T-helper 17 cell (primary cell): ENCODE data around the gene KIRREL3. TPM values are rescaled to one million over a fixed set of nuclear protein-coding genes. Genes with fewer than 3 reads are reported as not detected.

ENCODE experiments used
- ATAC-seq: fragments of 150-1000 bp; cut with Tn5 transposase; 2 replicates; pipeline ENCODE4 v1.10.0; 2021; ENCODE audit warnings: mild to moderate bottlenecking, moderate library complexity
- DNase-seq, 3 donors: peaks; one replicate each; pipeline versions ENCODE4 v3.0.0 to v3.0.0-alpha.2; 2020 to 2021
- H3K9me3 ChIP-seq: one replicate; pipeline ENCODE4 v1.7.0; 2013; ENCODE audit warnings: low read length, mild to moderate bottlenecking; ENCODE audit not compliant: control insufficient read depth, poor library complexity, severe bottlenecking
- H3K27ac Mint-ChIP-seq: one replicate; pipeline ENCODE4 v1.8.0; 2022; ENCODE audit warnings: mild to moderate bottlenecking, moderate library complexity, mixed read lengths
- H3K27me3 Mint-ChIP-seq: one replicate; pipeline ENCODE4 v1.8.0; 2022; ENCODE audit warnings: mixed read lengths
- H3K36me3 Mint-ChIP-seq: one replicate; pipeline ENCODE4 v1.8.0; 2022; ENCODE audit warnings: low read depth, mixed read lengths
- H3K4me1 Mint-ChIP-seq: one replicate; pipeline ENCODE4 v1.8.0; 2022; ENCODE audit warnings: mild to moderate bottlenecking, mixed read lengths
- H3K4me3 Mint-ChIP-seq: one replicate; pipeline ENCODE4 v1.8.0; 2022; ENCODE audit warnings: mild to moderate bottlenecking, moderate library complexity, mixed read lengths
- total RNA-seq, 4 donors: library from RNA in 2 of 4; stranded (reverse) in 2 of 4; gene quantifications; one replicate each; pipeline ENCODE4 v1.2.3 and lab custom pipeline; 2022 to 2026

KIRREL3 gene
- total RNA-seq, 2 donors from 2014 or later: not detected

DNA sequence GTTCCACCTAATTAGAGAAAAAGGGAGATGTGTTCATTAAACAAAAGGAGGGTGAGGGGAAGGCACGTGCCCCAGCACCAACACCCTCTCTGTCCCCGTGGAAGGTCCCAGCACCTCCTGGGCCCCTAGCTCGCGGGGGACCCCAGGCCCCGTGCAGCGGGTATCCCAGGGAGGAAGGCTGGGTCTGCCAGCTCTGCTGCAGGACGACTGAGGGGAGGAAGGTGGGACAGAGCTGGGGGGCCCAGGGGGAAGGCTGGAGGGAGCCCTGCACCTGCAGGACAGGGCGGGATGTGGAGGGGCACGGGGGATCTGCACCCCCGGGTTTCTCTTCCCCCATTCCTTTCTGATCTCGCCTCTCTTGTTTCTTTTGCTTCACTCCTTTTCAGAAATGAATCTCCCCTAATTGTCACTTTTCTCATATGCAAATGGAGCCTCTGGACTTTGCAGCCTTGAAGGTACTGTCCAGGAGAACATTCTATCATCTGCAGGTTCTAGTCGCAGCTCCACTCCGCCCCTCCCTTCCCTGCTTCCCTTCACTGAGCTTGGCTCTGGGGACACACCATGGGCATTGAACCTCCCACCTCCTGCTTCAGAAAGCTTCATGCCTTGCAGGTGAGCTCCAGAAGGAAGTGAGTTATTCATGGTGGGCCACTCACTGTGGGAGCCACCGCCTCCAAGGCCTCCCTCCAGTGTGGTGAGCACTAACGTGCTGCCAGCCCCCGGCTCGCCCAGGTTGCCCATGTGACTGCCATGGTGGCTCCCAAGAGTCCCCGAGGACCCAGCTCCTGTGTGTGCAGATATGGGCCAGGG lies 534.1 kb downstream of the KIRREL3 start:
- ATAC-seq (no peak), DNase-seq (no peak)
- no peaks in the 10 kb centered on the region for H3K9me3 ChIP-seq
- Mint-ChIP-seq H3K4me3 (peak overlapping the region; percentile 7), H3K27me3 (peaks cover 23% of the 10 kb centered on the region), H3K36me3 (no peaks in the 10 kb centered on the region), H3K27ac (no peak overlapping the region), H3K4me1 (peaks cover 5% of the 10 kb centered on the region)

GRCh38 chr11:126465573-126466188 lies 534.9 kb downstream of the KIRREL3 start:
- no peak overlapping the region for H3K27ac Mint-ChIP-seq
- peaks cover 5% of the 10 kb centered on the region for H3K4me1 Mint-ChIP-seq
- H3K4me3 Mint-ChIP-seq: peak overlapping the region; percentile 25
- H3K27me3 Mint-ChIP-seq: peaks cover 23% of the 10 kb centered on the region
- no peaks in the 10 kb centered on the region for H3K9me3 ChIP-seq
- no peaks in the 10 kb centered on the region for H3K36me3 Mint-ChIP-seq
- peak; percentile 30 for ATAC-seq
- no peak for DNase-seq

DNA sequence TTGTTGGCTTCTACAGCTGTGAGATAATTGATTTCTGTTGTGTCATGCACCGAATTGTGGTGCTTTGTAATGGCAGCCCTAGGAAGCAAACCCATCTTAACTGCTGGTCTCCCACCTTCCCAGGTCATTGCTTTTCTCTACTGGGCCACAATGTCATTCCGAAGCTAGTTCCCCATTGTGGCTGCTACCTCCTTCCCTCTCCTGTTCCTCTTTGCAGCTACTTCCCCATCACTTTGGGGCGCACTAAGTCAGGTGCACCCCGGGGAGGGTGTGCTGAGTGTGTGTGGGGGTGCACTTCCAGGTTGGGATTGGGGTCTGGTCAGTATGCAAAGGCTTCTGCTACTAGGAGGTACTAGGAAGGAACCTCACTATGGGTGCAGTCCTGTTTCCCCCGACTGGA lies 535.8 kb downstream of the KIRREL3 start:
- ATAC-seq: no peak
- no peak overlapping the region for H3K27ac Mint-ChIP-seq
- no peak for DNase-seq

GRCh38 chr11:126462422-126462821 lies 538.1 kb downstream of the KIRREL3 start:
- Mint-ChIP-seq H3K27me3 (peaks cover 36% of the 10 kb centered on the region), H3K4me3 (no peak overlapping the region), H3K27ac (no peak overlapping the region), H3K4me1 (peaks cover 7% of the 10 kb centered on the region), H3K36me3 (no peaks in the 10 kb centered on the region)
- no peaks in the 10 kb centered on the region for H3K9me3 ChIP-seq
- DNase-seq: no peak
- ATAC-seq: no peak

More for the DNA sequence above, 535.8 kb downstream of the KIRREL3 start:
- H3K9me3 ChIP-seq: no peaks in the 10 kb centered on the region
- Mint-ChIP-seq H3K4me3 (peak overlapping the region; percentile 3), H3K4me1 (peaks cover 5% of the 10 kb centered on the region), H3K36me3 (no peaks in the 10 kb centered on the region), H3K27me3 (peaks cover 28% of the 10 kb centered on the region)

DNA sequence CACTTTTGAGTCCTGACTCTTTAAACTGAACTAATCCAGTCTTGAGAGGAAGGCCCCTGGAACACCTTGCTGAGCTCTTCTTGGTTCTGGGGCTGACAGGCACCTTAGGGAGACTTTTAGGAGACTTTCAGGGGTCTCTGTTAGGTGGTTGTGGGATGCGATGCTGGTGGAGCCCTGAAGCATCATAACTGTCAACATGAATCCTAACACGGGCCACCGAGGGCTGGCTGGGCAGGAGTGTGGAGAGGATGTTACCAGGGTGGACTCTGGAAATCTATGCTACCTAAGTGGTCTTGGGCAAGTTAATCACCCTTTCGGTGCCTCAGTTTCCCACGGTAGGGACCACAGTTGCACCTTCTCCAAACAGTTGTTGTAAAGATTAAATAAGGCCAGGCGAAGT lies 538.6 kb downstream of the KIRREL3 start:
- no peaks in the 10 kb centered on the region for H3K9me3 ChIP-seq
- H3K4me3 Mint-ChIP-seq: no peak overlapping the region
- no peaks in the 10 kb centered on the region for H3K36me3 Mint-ChIP-seq
- no peak overlapping the region for H3K27ac Mint-ChIP-seq
- H3K4me1 Mint-ChIP-seq: peaks cover 7% of the 10 kb centered on the region
- no peak for ATAC-seq
- DNase-seq: no peak
- H3K27me3 Mint-ChIP-seq: peaks cover 36% of the 10 kb centered on the region

- no peaks in the 10 kb centered on the region for H3K9me3 ChIP-seq
- DNase-seq (no peak), ATAC-seq (no peak)
- Mint-ChIP-seq H3K36me3 (no peaks in the 10 kb centered on the region), H3K27me3 (peaks cover 28% of the 10 kb centered on the region), H3K4me1 (peaks cover 6% of the 10 kb centered on the region), H3K27ac (no peak overlapping the region), H3K4me3 (no peak overlapping the region)
Observed at GRCh38 chr11:126461096-126461440, 539.5 kb downstream of the KIRREL3 start.

DNA sequence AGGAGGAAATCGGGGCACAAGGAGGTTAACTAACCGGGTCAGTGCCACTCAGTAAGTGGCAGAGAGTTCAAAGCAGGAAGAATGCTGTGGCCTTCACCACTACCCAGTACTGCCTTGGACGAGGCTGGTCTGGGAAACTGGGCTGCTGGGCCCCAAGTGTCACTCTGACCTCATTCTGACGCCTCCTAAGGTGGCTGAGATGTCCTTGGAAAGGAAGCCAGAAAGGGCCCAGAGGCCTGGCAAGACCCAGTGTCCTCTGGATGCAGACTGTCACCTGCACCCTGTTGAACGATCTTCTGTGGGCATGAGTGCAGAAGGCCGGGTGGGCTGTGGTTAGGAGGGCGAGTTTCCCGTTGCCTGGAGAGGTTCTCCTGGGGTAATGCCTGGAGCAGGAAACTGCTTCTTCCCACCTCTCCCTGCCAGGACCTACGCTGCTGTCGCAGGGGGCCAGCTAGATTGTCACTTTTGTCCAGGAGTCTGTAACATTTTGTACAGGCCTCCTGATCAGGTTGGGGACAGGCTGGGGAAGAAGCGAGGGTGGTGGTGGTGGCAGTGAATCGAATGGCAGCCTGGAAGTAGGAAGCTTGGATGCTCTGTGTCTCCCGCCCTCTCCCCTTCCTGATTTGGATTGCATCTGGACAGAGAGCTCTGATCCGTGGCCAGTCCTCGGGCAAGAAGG lies 540.0 kb downstream of the KIRREL3 start:
- Mint-ChIP-seq H3K27ac (no peak overlapping the region), H3K27me3 (peaks cover 23% of the 10 kb centered on the region), H3K4me1 (peaks cover 2% of the 10 kb centered on the region), H3K36me3 (no peaks in the 10 kb centered on the region), H3K4me3 (no peak overlapping the region)
- no peak for DNase-seq
- no peaks in the 10 kb centered on the region for H3K9me3 ChIP-seq
- no peak for ATAC-seq

DNA sequence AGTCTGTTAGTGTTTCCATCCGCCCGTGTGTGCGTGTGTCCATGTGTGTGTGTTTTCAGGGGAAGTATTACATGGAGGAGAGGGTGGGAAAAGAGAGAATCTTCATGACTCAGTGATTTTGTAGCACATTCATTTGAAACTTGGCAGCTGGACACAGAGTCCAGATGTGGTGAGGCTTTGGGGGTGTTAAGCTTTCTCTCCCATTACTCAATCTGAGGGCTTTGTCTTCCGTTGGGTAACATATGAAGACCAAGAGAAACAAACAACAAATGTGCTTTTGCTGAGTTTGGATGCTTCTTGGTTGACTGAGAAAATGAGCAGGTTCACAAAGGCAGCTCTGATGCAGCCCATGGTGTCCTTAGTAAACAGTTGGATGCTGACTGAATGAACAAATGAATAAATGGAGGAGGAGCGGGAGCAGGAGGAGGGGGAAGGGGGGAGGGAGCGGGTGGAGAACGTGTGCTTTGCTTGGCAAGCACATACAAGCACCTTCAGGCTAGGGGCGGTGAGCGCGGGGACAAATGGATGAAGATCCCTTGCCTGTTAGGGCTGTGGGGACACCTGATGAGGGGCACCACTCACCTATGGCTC lies 540.8 kb downstream of the KIRREL3 start:
- H3K4me1 Mint-ChIP-seq: peaks cover 2% of the 10 kb centered on the region
- H3K27ac Mint-ChIP-seq: no peak overlapping the region
- peaks cover 24% of the 10 kb centered on the region for H3K27me3 Mint-ChIP-seq
- no peaks in the 10 kb centered on the region for H3K9me3 ChIP-seq
- no peak overlapping the region for H3K4me3 Mint-ChIP-seq
- ATAC-seq (no peak), DNase-seq (no peak)
- H3K36me3 Mint-ChIP-seq: no peaks in the 10 kb centered on the region

GRCh38 chr11:126457817-126458216 lies 542.8 kb downstream of the KIRREL3 start:
- no peaks in the 10 kb centered on the region for H3K9me3 ChIP-seq
- DNase-seq (no peak), ATAC-seq (no peak)
- Mint-ChIP-seq H3K4me1 (peaks cover 2% of the 10 kb centered on the region), H3K27ac (no peak overlapping the region), H3K4me3 (no peak overlapping the region), H3K36me3 (no peaks in the 10 kb centered on the region), H3K27me3 (peaks cover 18% of the 10 kb centered on the region)

DNA sequence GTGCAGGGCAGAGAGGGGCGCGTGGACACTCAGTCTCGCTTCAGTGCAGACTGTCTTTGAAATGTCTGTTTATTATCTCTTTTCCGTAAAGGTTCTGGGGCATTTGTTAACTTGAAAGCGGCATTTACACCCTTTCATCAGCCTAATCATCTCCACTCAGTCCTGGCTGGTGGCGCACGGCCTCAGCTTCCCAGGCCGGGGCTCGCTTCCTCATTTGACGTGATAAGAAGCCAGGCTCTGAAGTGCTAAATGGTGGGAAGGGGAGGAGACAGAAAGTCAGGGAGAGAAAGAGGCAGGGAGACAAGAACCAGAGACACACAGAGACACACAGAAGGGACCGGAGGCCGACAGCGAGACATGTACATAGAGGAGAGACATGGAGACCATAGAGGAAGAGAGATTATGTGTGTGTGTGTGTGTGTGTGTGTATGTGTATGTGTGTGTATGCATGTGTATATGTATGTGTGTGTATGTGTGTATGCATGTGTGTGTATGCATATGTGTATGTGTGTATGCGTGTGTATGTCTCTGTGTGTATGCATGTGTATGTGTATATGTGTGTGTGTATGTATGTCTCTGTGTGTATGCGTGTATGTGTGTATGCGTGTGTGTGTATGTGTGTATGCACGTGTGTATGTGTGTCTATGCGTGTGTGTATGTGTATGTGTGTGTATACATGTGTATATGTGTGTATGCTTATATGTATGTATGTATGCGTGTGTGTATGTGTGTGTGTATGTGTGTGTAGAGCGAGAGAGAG lies 543.6 kb downstream of the KIRREL3 start:
- Mint-ChIP-seq H3K27ac (no peak overlapping the region), H3K36me3 (no peaks in the 10 kb centered on the region), H3K4me3 (no peak overlapping the region), H3K27me3 (peaks cover 18% of the 10 kb centered on the region), H3K4me1 (peaks cover 2% of the 10 kb centered on the region)
- DNase-seq: no peak
- ATAC-seq: no peak
- no peaks in the 10 kb centered on the region for H3K9me3 ChIP-seq

DNA sequence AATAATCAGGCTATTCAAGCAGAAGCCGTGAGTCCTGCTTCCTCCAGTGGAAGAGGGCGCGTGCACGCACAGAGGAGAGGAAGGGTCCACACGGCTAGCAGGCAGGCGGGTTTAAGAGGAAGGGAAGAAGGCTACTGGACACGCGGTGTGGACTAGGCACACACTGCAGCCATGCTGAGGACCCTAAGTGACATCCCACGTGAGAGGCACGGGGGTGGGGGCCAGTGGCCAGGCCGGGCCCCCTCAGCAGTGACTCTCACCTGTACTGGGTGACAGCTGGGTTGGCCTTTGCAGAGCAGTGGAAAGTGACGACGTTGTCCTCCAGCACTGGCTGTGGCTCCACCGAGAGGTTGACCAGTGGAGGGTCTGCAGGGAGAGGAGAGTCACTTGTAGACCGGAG lies 544.5 kb downstream of the KIRREL3 start:
- H3K4me3 Mint-ChIP-seq: no peak overlapping the region
- H3K36me3 Mint-ChIP-seq: no peaks in the 10 kb centered on the region
- peaks cover 2% of the 10 kb centered on the region for H3K4me1 Mint-ChIP-seq
- DNase-seq (no peak), ATAC-seq (no peak)
- H3K9me3 ChIP-seq: no peaks in the 10 kb centered on the region
- H3K27me3 Mint-ChIP-seq: peaks cover 18% of the 10 kb centered on the region
- H3K27ac Mint-ChIP-seq: no peak overlapping the region

- DNase-seq (no peak), ATAC-seq (no peak)
- Mint-ChIP-seq H3K27me3 (peaks cover 5% of the 10 kb centered on the region), H3K4me1 (no peaks in the 10 kb centered on the region), H3K27ac (no peak overlapping the region), H3K4me3 (no peak overlapping the region), H3K36me3 (no peaks in the 10 kb centered on the region)
- no peaks in the 10 kb centered on the region for H3K9me3 ChIP-seq
Observed at GRCh38 chr11:126452241-126453101, 548.1 kb downstream of the KIRREL3 start.
